HepG2 (cell line): ENCODE results near the gene PIGBOS1. TPM values are rescaled to one million over a fixed set of nuclear protein-coding genes. Genes with fewer than 3 reads are reported as not detected.

Source experiments
- ATAC-seq: fragments of 200-7000 bp; cut with Tn5 transposase; 3 replicates; pipeline ENCODE4 v1.9.1; 2020; ENCODE audit warnings: mild to moderate bottlenecking, moderate library complexity
- BruUV-seq: library from RNA; stranded (reverse); fragments of 400-500 nt; replicated peaks from 2 replicates; lab custom pipeline; 2021; lab: Mats Ljungman, UMichigan
- CTCF ChIA-PET: fragments of 300-600 bp; formaldehyde crosslinking; extraction: SDS; loops from one replicate; lab custom pipeline; 2021; ENCODE audit warnings: low total read pairs, inconsistent platforms, low intra/inter-chr PET ratio; lab: Yijun Ruan, JAX
- POLR2A ChIA-PET: fragments of 350-600 bp; sonication (Branson Sonifier 250); formaldehyde crosslinking; loops from one replicate; lab custom pipeline; 2020; ENCODE audit warnings: antibody characterized with exemption, inconsistent platforms; lab: Yijun Ruan, JAX
- DNase-seq: peaks from one replicate; pipeline ENCODE4 v3.0.0-alpha.2; 2015; ENCODE audit warnings: low spot score
- FAIRE-seq: peaks from 3 replicates; lab custom pipeline; 2011; peaks lifted over from hg19 to GRCh38; lab: Jason Lieb, UNC
- H2AFZ ChIP-seq: one replicate; pipeline ENCODE4 v1.6.1; 2011; ENCODE audit warnings: low read length, inconsistent platforms
- H3K27ac ChIP-seq: fragments of 300-600 bp; 3 replicates; pipeline ENCODE4 v1.8.0; 2011; ENCODE audit warnings: mixed run types, mild to moderate bottlenecking, mixed read lengths, low read length, inconsistent platforms; ENCODE audit not compliant: insufficient read depth; ENCODE audit errors: extremely low read length
- H3K27me3 ChIP-seq, 2 experiments: fragments of 200-600 bp in 1 of 2; 2 replicates in 1 of 2; 3 replicates in 1 of 2; pipeline versions ENCODE4 v1.6.0 to v1.8.0; 2011; ENCODE audit warnings: low read length in 2 of 2, mild to moderate bottlenecking in 2 of 2, moderate library complexity in 2 of 2, inconsistent platforms in 1 of 2; ENCODE audit not compliant: insufficient read depth in 2 of 2, control insufficient read depth in 1 of 2
- H3K36me3 ChIP-seq, 2 experiments: fragments of 200-600 bp in 1 of 2; replicated peaks in 1 of 2; 2 replicates in 1 of 2; 3 replicates in 1 of 2; pipeline versions ENCODE4 v1.5.1 to v1.8.0; 2011; ENCODE audit warnings: low read length in 2 of 2, inconsistent platforms in 1 of 2; ENCODE audit not compliant: insufficient read depth in 2 of 2, control insufficient read depth in 1 of 2
- H3K4me1 ChIP-seq: 2 replicates; pipeline ENCODE4 v1.5.1; 2012; ENCODE audit warnings: low read length, inconsistent platforms; ENCODE audit not compliant: insufficient read depth
- H3K4me2 ChIP-seq: 2 replicates; pipeline ENCODE4 v1.6.0; 2011; ENCODE audit warnings: low read depth, low read length, inconsistent platforms
- H3K4me3 ChIP-seq, 3 experiments: fragments of 200-600 bp in 1 of 3; sonication (generic), shearing (Covaris generic) in 1 of 3; replicated peaks in 1 of 3; 2 replicates each; pipeline ENCODE4 v1.5.1; 2011 to 2016; ENCODE audit warnings: low read length in 3 of 3, inconsistent platforms in 2 of 3, low read depth in 2 of 3, mild to moderate bottlenecking in 2 of 3, control low read depth in 1 of 3, mixed read lengths in 1 of 3; ENCODE audit not compliant: insufficient read depth in 1 of 3
- H3K79me2 ChIP-seq: one replicate; pipeline ENCODE4 v1.6.1; 2011; ENCODE audit warnings: low read length, inconsistent platforms; ENCODE audit not compliant: insufficient read depth
- H3K9ac ChIP-seq: 2 replicates; pipeline ENCODE4 v1.6.0; 2011; ENCODE audit warnings: mild to moderate bottlenecking, low read depth, low read length, inconsistent platforms; ENCODE audit not compliant: insufficient read depth
- H3K9me3 ChIP-seq: 2 replicates; pipeline ENCODE4 v1.5.1; 2012; ENCODE audit warnings: mild to moderate bottlenecking, low read length
- H4K20me1 ChIP-seq: 2 replicates; pipeline ENCODE4 v1.6.0; 2011; ENCODE audit warnings: inconsistent platforms, mild to moderate bottlenecking, low read length, moderate library complexity; ENCODE audit not compliant: insufficient read depth
- CBX5 ChIP-seq: sonication (generic); formaldehyde crosslinking; IDR thresholded peaks from 2 replicates; pipeline ENCODE4 v1.4.0; 2020; ENCODE audit warnings: missing genetic modification reagents, borderline replicate concordance
- DPF2 ChIP-seq: sonication (generic); formaldehyde crosslinking; IDR thresholded peaks from 2 replicates; pipeline ENCODE4 v1.4.0; 2020; ENCODE audit warnings: mild to moderate bottlenecking, low read depth, missing genetic modification reagents, borderline replicate concordance
- MBD4 ChIP-seq: IDR thresholded peaks from 2 replicates; pipeline ENCODE4 v1.6.1; 2012; ENCODE audit warnings: low read length, inconsistent platforms, borderline replicate concordance
- RBAK ChIP-seq: sonication (generic); formaldehyde crosslinking; IDR thresholded peaks from 2 replicates; pipeline ENCODE4 v1.5.1; 2020; ENCODE audit warnings: mild to moderate bottlenecking, missing genetic modification reagents
- SP5 ChIP-seq: IDR thresholded peaks from 2 replicates; pipeline ENCODE4 v1.6.1; 2016; ENCODE audit warnings: low read depth, borderline replicate concordance
- TBP ChIP-seq: sonication (generic); formaldehyde crosslinking; IDR thresholded peaks from 2 replicates; pipeline ENCODE4 v1.5.0; 2020; ENCODE audit warnings: missing genetic modification reagents
- ZEB1 ChIP-seq: IDR thresholded peaks from 2 replicates; pipeline ENCODE4 v1.6.1; 2012; ENCODE audit warnings: mild to moderate bottlenecking, low read depth, inconsistent platforms; ENCODE audit not compliant: insufficient replicate concordance
- ZNF598 ChIP-seq: sonication (generic); formaldehyde crosslinking; IDR thresholded peaks from 2 replicates; pipeline ENCODE4 v1.5.1; 2020; ENCODE audit warnings: mild to moderate bottlenecking, missing genetic modification reagents, borderline replicate concordance
- whole genome bisulfite sequencing: methylation state at CpG from one replicate; pipeline ENCODE4 v1.1.6; 2017; ENCODE audit warnings: low lambda C conversion rate; 5-methylcytosine and 5-hydroxymethylcytosine counted together
- in situ Hi-C: cut with HindIII; loops from 2 replicates; pipeline ENCODE4 v1.10.0; 2017; ENCODE audit warnings: low pct_unique_long_range_greater_than_20kb; ENCODE audit not compliant: extremely low pct_ligation_motif_present
- intact Hi-C: fragments of 100-400 bp; cut with micrococcal nuclease; formaldehyde crosslinking; loops from one replicate; pipeline ENCODE4 v1.10.0; 2022; ENCODE audit not compliant: unreplicated experiment
- polyA plus RNA-seq, 8 experiments: library from polyadenylated mRNA; depleted of rRNA in 3 of 8; stranded (reverse) in 7 of 8; unstranded in 1 of 8; fragments of >200 nt; fragmentation: Illumina TruSeq in 4 of 8; extraction: Trizol in 4 of 8; gene quantifications; 2 replicates each; pipeline versions ENCODE4 v1.2.1 to v1.2.3, GENCODE V29; 2011 to 2016; ENCODE audit warnings: low read depth in 4 of 8, missing spikeins in 1 of 8, mixed read lengths in 1 of 8; ENCODE audit not compliant: insufficient read depth in 1 of 8
- total RNA-seq, 5 experiments: library from RNA; depleted of rRNA; stranded (reverse); fragments of >200 nt; fragmentation: Illumina TruSeq; extraction: Trizol; gene quantifications; 2 replicates each; pipeline ENCODE4 v1.2.3, GENCODE V29; 2016; ENCODE audit warnings: low read depth in 1 of 5
- TF ChIP-seq, protein P1 (sequence below): sonication (generic); formaldehyde crosslinking; IDR thresholded peaks from 2 replicates; pipeline ENCODE4 v1.4.0; 2020; ENCODE audit warnings: low read depth, missing genetic modification reagents

PIGBOS1 gene
- total and polyA plus RNA-seq, 2 of the 13 experiments (the other 11 are each of a cell fraction or from before 2014, with no cell fraction given) = 14.8 to 22.1 TPM

DNA sequence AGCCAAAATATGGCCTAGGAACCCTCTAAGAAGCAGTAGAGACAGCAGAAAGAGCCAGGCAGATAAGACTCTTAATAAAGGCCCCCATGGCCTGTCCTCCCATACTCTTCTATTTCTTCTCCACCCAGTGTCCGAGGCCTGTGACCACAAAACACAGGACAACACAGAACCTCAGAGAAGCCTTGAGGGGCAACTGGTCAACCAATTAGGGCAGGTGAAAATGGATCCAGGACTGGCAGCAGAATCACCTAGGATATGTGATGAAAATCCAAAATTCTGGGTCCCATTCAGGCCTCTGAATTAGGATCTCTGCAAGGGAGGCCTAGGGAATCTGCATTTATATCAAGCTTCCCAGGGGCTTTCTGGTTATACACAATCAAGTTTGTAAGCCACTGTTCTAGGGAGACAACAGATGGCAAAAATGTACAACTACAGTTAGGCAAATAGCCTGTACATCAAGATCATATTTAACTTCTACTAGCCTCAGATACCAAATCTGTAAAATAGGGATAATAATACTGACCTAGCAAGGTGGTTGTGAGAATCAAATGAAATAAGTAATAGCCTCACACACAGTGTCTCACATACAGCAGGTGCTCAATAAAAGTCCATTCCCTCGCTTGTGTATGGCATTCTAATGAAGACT is 39.7 kb downstream of the PIGBOS1 start:
- no peak for TF ChIP-seq SP5
- TF ChIP-seq RBAK = no peak
- no peak for TF ChIP-seq DPF2 (CRISPR knock-in tag)
- TF ChIP-seq ZNF598 (CRISPR knock-in tag) = no peak
- no peak for TF ChIP-seq ZEB1
- TF ChIP-seq CBX5 (CRISPR knock-in tag) = no peak
- no peak for TF ChIP-seq MBD4
- no peak for TF ChIP-seq TBP (CRISPR knock-in tag)
- TF ChIP-seq, protein P1, sequence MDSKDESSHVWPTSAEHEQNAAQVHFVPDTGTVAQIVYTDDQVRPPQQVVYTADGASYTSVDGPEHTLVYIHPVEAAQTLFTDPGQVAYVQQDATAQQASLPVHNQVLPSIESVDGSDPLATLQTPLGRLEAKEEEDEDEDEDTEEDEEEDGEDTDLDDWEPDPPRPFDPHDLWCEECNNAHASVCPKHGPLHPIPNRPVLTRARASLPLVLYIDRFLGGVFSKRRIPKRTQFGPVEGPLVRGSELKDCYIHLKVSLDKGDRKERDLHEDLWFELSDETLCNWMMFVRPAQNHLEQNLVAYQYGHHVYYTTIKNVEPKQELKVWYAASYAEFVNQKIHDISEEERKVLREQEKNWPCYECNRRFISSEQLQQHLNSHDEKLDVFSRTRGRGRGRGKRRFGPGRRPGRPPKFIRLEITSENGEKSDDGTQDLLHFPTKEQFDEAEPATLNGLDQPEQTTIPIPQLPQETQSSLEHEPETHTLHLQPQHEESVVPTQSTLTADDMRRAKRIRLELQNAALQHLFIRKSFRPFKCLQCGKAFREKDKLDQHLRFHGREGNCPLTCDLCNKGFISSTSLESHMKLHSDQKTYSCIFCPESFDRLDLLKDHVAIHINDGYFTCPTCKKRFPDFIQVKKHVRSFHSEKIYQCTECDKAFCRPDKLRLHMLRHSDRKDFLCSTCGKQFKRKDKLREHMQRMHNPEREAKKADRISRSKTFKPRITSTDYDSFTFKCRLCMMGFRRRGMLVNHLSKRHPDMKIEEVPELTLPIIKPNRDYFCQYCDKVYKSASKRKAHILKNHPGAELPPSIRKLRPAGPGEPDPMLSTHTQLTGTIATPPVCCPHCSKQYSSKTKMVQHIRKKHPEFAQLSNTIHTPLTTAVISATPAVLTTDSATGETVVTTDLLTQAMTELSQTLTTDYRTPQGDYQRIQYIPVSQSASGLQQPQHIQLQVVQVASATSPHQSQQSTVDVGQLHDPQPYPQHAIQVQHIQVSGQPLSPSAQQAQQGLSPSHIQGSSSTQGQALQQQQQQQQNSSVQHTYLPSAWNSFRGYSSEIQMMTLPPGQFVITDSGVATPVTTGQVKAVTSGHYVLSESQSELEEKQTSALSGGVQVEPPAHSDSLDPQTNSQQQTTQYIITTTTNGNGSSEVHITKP (CRISPR knock-in tag) = no peak
- CTCF ChIA-PET = no interaction called here
- Histone ChIP-seq H3K27me3 (no peaks in the 10 kb centered on the region), H3K4me1 (peaks cover 12% of the 10 kb centered on the region), H3K27ac (no peak overlapping the region), H3K4me3 (no peak overlapping the region), H4K20me1 (no peaks in the 10 kb centered on the region), H3K4me2 (no peak overlapping the region), H2AFZ (no peak overlapping the region), H3K79me2 (no peaks in the 10 kb centered on the region), H3K9ac (no peak overlapping the region), H3K9me3 (no peaks in the 10 kb centered on the region), H3K36me3 (no peaks in the 10 kb centered on the region)
- POLR2A ChIA-PET = no interaction called here
- intact Hi-C loops (no loop called here), in situ Hi-C loops (no loop called here)
- WGBS = 86% methylated on average over 2 of the region's 2 CpGs
- ATAC-seq (no peak; the same call in 2 of the 3 replicates), FAIRE-seq (no peak), DNase-seq (no peak)
- BruUV-seq = no TSS peak
